GM12878 (cell line): ENCODE measurements around the gene UQCRQ. TPM values are rescaled to one million over a fixed set of nuclear protein-coding genes. Genes with fewer than 3 reads are reported as not detected.

Experiments used
- ATAC-seq: fragments of 200-7000 bp; cut with Tn5 transposase; 3 replicates; pipeline ENCODE4 v1.9.1; 2020; ENCODE audit warnings: mild to moderate bottlenecking, moderate library complexity
- BruUV-seq: library from RNA; stranded (reverse); fragments of 400-500 nt; replicated peaks from 2 replicates; lab custom pipeline; 2021; lab: Mats Ljungman, UMichigan
- CTCF ChIA-PET: fragments of 300-600 bp; sonication (Branson Sonifier 250); formaldehyde crosslinking; extraction: SDS; loops from one replicate; lab custom pipeline; 2021; ENCODE audit warnings: inconsistent platforms; lab: Yijun Ruan, JAX
- POLR2A ChIA-PET: fragments of 350-600 bp; formaldehyde crosslinking; extraction: SDS; loops from one replicate; lab custom pipeline; 2021; ENCODE audit warnings: inconsistent platforms; lab: Charles Lee
- RAD21 ChIA-PET: fragments of 300-600 bp; sonication (Branson Sonifier 250); formaldehyde crosslinking; loops from one replicate; lab custom pipeline; 2023; ENCODE audit warnings: antibody characterized with exemption; ENCODE audit not compliant: unreplicated experiment; lab: Charles Lee
- SMC1A ChIA-PET: fragments of 300-600 bp; sonication (Branson Sonifier 250); formaldehyde crosslinking; loops from one replicate; lab custom pipeline; 2023; ENCODE audit not compliant: unreplicated experiment, uncharacterized antibody; lab: Charles Lee
- DNase-seq: peaks from one replicate; pipeline ENCODE4 v3.0.0-alpha.2; 2011; ENCODE audit warnings: low read depth, low spot score
- FAIRE-seq: peaks from 3 replicates; lab custom pipeline; 2011; peaks lifted over from hg19 to GRCh38; lab: Jason Lieb, UNC
- H2AFZ ChIP-seq: 2 replicates; pipeline ENCODE4 v1.6.0; 2011; ENCODE audit warnings: low read depth, low read length, control low read depth; ENCODE audit not compliant: control insufficient read depth
- H3K27ac ChIP-seq: 2 replicates; pipeline ENCODE4 v1.5.1; 2011; ENCODE audit warnings: control low read depth; ENCODE audit not compliant: control insufficient read depth, insufficient read depth
- H3K27me3 ChIP-seq, 2 experiments: replicated peaks in 1 of 2; 2 replicates each; pipeline versions ENCODE4 v1.6.0 to v1.6.1; 2011; ENCODE audit warnings: low read length in 1 of 2; ENCODE audit not compliant: control insufficient read depth in 2 of 2, insufficient read depth in 2 of 2
- H3K36me3 ChIP-seq, 2 experiments: 2 replicates each; pipeline ENCODE4 v1.5.1; 2011; ENCODE audit warnings: low read length in 1 of 2; ENCODE audit not compliant: control insufficient read depth in 2 of 2, insufficient read depth in 2 of 2
- H3K4me1 ChIP-seq: 2 replicates; pipeline ENCODE4 v1.6.1; 2011; ENCODE audit warnings: mild to moderate bottlenecking, low read length, moderate library complexity, mixed read lengths; ENCODE audit not compliant: control insufficient read depth, insufficient read depth
- H3K4me2 ChIP-seq: 2 replicates; pipeline ENCODE4 v1.6.0; 2011; ENCODE audit warnings: control low read depth; ENCODE audit not compliant: control insufficient read depth, insufficient read depth
- H3K4me3 ChIP-seq: fragments of 200-600 bp; sonication (generic); 2 replicates; pipeline ENCODE4 v1.5.1; 2016
- H3K79me2 ChIP-seq: 2 replicates; pipeline ENCODE4 v1.6.0; 2011; ENCODE audit warnings: low read length; ENCODE audit not compliant: control insufficient read depth, insufficient read depth
- H3K9ac ChIP-seq: 2 replicates; pipeline ENCODE4 v1.8.0; 2011; ENCODE audit warnings: low read length, control low read depth, mixed read lengths; ENCODE audit not compliant: control insufficient read depth, insufficient read depth
- H3K9me3 ChIP-seq: replicated peaks from 3 replicates; pipeline ENCODE4 v1.5.1; 2011; ENCODE audit warnings: mild to moderate bottlenecking, low read length; ENCODE audit not compliant: control insufficient read depth, insufficient read depth
- H4K20me1 ChIP-seq: 2 replicates; pipeline ENCODE4 v1.6.0; 2011; ENCODE audit not compliant: control insufficient read depth, insufficient read depth
- BCLAF1 ChIP-seq: fragments of 450-650 bp; IDR thresholded peaks from 2 replicates; pipeline ENCODE4 v1.6.1; 2017; ENCODE audit warnings: antibody characterized with exemption, mild to moderate bottlenecking, moderate library complexity
- DPF2 ChIP-seq: fragments of 450-650 bp; IDR thresholded peaks from 2 replicates; pipeline ENCODE4 v1.6.1; 2017; ENCODE audit warnings: mild to moderate bottlenecking
- E4F1 ChIP-seq: fragments of 450-650 bp; IDR thresholded peaks from 2 replicates; pipeline ENCODE4 v1.6.1; 2018; ENCODE audit warnings: borderline replicate concordance, mild to moderate bottlenecking; ENCODE audit not compliant: partially characterized antibody
- EP300 ChIP-seq, 2 experiments: fragments of 150-350 bp in 1 of 2; IDR thresholded peaks; 2 replicates each; pipeline ENCODE4 v1.6.1; 2011 to 2012; ENCODE audit warnings: low read depth in 2 of 2, low read length in 2 of 2, borderline replicate concordance in 1 of 2, improper control_type of control experiment in 1 of 2, inconsistent platforms in 1 of 2; ENCODE audit not compliant: control insufficient read depth in 1 of 2
- ETV6 ChIP-seq, 2 experiments: fragments of 450-650 bp in 1 of 2; IDR thresholded peaks in 1 of 2; conservative IDR thresholded peaks in 1 of 2; 2 replicates each; pipeline ENCODE4 v1.6.1; 2014; ENCODE audit warnings: antibody characterized with exemption in 1 of 2, borderline replicate concordance in 1 of 2, low read depth in 1 of 2, mild to moderate bottlenecking in 1 of 2, moderate library complexity in 1 of 2
- HDGF ChIP-seq: fragments of 450-650 bp; IDR thresholded peaks from 2 replicates; pipeline ENCODE4 v1.6.1; 2016; ENCODE audit warnings: antibody characterized with exemption
- IKZF1 ChIP-seq: fragments of 450-650 bp; conservative IDR thresholded peaks from 2 replicates; pipeline ENCODE4 v1.6.1; 2017; ENCODE audit warnings: antibody characterized with exemption, mild to moderate bottlenecking
- MEF2A ChIP-seq: IDR thresholded peaks from 2 replicates; pipeline ENCODE4 v1.6.1; 2011; ENCODE audit warnings: low read depth, mild to moderate bottlenecking, low read length, moderate library complexity; ENCODE audit not compliant: insufficient read depth
- MLLT1 ChIP-seq: fragments of 450-650 bp; IDR thresholded peaks from 2 replicates; pipeline ENCODE4 v1.6.1; 2016; ENCODE audit warnings: mild to moderate bottlenecking
- NFYB ChIP-seq: IDR thresholded peaks from 2 replicates; pipeline ENCODE4 v1.6.1; 2011; ENCODE audit warnings: low read depth, mild to moderate bottlenecking, low read length, improper control_type of control experiment, moderate library complexity; ENCODE audit not compliant: insufficient read depth
- RAD51 ChIP-seq: fragments of 450-650 bp; IDR thresholded peaks from 2 replicates; pipeline ENCODE4 v1.6.1; 2016; ENCODE audit warnings: moderate library complexity, mild to moderate bottlenecking, inconsistent platforms
- STAT3 ChIP-seq: IDR thresholded peaks from 2 replicates; pipeline ENCODE4 v1.6.1; 2011; ENCODE audit warnings: low read depth, low read length, improper control_type of control experiment
- SUZ12 ChIP-seq: fragments of 200-600 bp; sonication (generic); IDR thresholded peaks from one replicate; pipeline ENCODE4 v1.6.1; 2018; ENCODE audit warnings: antibody characterized with exemption, mild to moderate bottlenecking; ENCODE audit not compliant: unreplicated experiment
- TCF3 ChIP-seq: IDR thresholded peaks from 2 replicates; pipeline ENCODE4 v1.6.1; 2012; ENCODE audit warnings: low read depth, mild to moderate bottlenecking, low read length, borderline replicate concordance; ENCODE audit not compliant: insufficient read depth
- ZNF384 ChIP-seq: IDR thresholded peaks from 2 replicates; pipeline ENCODE4 v1.6.1; 2012; ENCODE audit warnings: low read depth, mild to moderate bottlenecking, low read length, improper control_type of control experiment, borderline replicate concordance
- ZNF622 ChIP-seq: fragments of 450-650 bp; IDR thresholded peaks from 2 replicates; pipeline ENCODE4 v1.6.1; 2017; ENCODE audit warnings: mild to moderate bottlenecking, inconsistent platforms
- ZSCAN29 ChIP-seq: fragments of 450-650 bp; IDR thresholded peaks from 2 replicates; pipeline ENCODE4 v1.6.1; 2017; ENCODE audit warnings: mild to moderate bottlenecking, moderate library complexity
- WGBS: methylation state at CpG from one replicate; pipeline ENCODE4 v1.1.6; 2016; ENCODE audit warnings: low lambda C conversion rate; ENCODE audit not compliant: insufficient replicate concordance, insufficient coverage; ENCODE audit errors: missing lambda C conversion rate; 5-methylcytosine and 5-hydroxymethylcytosine counted together
- in situ Hi-C: fragments of 300-500 bp; cut with MboI; formaldehyde crosslinking; loops from 9 replicates; pipeline ENCODE4 v1.14.3; 2018; ENCODE audit warnings: mixed read lengths
- intact Hi-C: fragments of 100-400 bp; cut with micrococcal nuclease; formaldehyde crosslinking; loops from one replicate; pipeline ENCODE4 v1.14.2; 2022; ENCODE audit not compliant: unreplicated experiment
- polyA plus RNA-seq, 11 experiments: library from polyadenylated mRNA; depleted of rRNA in 4 of 11; unstranded in 6 of 11; stranded (reverse) in 5 of 11; fragments of >200 nt; fragmentation: Nextera tagmentation in 4 of 11; fragmentation: Illumina TruSeq in 1 of 11; extraction: Ambion mirVana in 4 of 11; extraction: Trizol in 1 of 11; gene quantifications; 1 replicate in 1 of 11; 2 replicates in 10 of 11; pipeline versions ENCODE4 v1.2.1 to v1.2.3, GENCODE V29; 2011 to 2016; ENCODE audit warnings: inconsistent platforms in 2 of 11, missing spikeins in 2 of 11, low read depth in 1 of 11
- total RNA-seq, 4 experiments: library from RNA; depleted of rRNA in 3 of 4; stranded (reverse); fragments of >200 nt in 3 of 4; fragmentation: Illumina TruSeq in 1 of 4; extraction: Trizol in 1 of 4; gene quantifications; 2 replicates each; pipeline versions ENCODE4 v1.2.1 to v1.2.3, GENCODE V29; 2013 to 2021

The UQCRQ gene
- total and polyA plus RNA-seq, 10 of the 15 experiments (the other 5 are each of a cell fraction or from before 2014, with no cell fraction given), result 121 to 1,579 (median 408) TPM

- Histone ChIP-seq H4K20me1 (no peaks in the 10 kb centered on the region), H3K27me3 (no peaks in the 10 kb centered on the region), H3K27ac (no peak overlapping the region), H3K4me1 (no peaks in the 10 kb centered on the region), H3K36me3 (no peaks in the 10 kb centered on the region), H3K9ac (no peak overlapping the region), H3K79me2 (no peaks in the 10 kb centered on the region), H3K4me2 (no peak overlapping the region), H3K4me3 (no peak overlapping the region), H2AFZ (no peak overlapping the region), H3K9me3 (no peaks in the 10 kb centered on the region)
- intact Hi-C loops (no loop called here), in situ Hi-C loops (no loop called here)
- CTCF ChIA-PET, result interaction anchor here (0.7 kb wide), 1 partner anchor 1567 kb away, joined by 3 read pairs; no protein-coding TSS in a partner anchor
- no peak for DNase-seq
- no peak for ATAC-seq
- BruUV-seq, result no TSS peak
- SMC1A ChIA-PET, result interaction anchor here (1.0 kb wide), 1 partner anchor 202 kb away, joined by 4 read pairs; no protein-coding TSS in a partner anchor
- RAD21 ChIA-PET, result interaction anchor here (1.5 kb wide), 1 partner anchor 22 kb away, joined by 3 read pairs; no protein-coding TSS in a partner anchor
- POLR2A ChIA-PET, result interaction anchor here (0.6 kb wide), 1 partner anchor 263 kb away, joined by 3 read pairs; no protein-coding TSS in a partner anchor
- WGBS, result 79% methylated on average over 4 of the region's 4 CpGs
- no peak for FAIRE-seq
- no peak for TF ChIP-seq EP300 (IDR thresholded peaks at IDR 0.05; ENCODE audit: borderline replicate concordance in 1 of 2, control insufficient read depth in 1 of 2, low read depth in 2 of 2, low read length in 2 of 2)
- TF ChIP-seq MEF2A, result no peak
- no peak for TF ChIP-seq MLLT1
- no peak for TF ChIP-seq STAT3
- TF ChIP-seq ZNF622, result no peak
- TF ChIP-seq ETV6 (conservative IDR thresholded peaks at IDR 0.05 in 1 of 2, IDR thresholded peaks at IDR 0.05 in 1 of 2; ENCODE audit: borderline replicate concordance in 1 of 2, low read depth in 1 of 2), result no peak
- no peak for TF ChIP-seq NFYB
- no peak for TF ChIP-seq ZSCAN29
- no peak for TF ChIP-seq IKZF1
- TF ChIP-seq ZNF384, result no peak
- no peak for TF ChIP-seq SUZ12
- TF ChIP-seq HDGF, result no peak
- no peak for TF ChIP-seq BCLAF1
- TF ChIP-seq DPF2, result no peak
- no peak for TF ChIP-seq TCF3
- no peak for TF ChIP-seq E4F1
- no peak for TF ChIP-seq RAD51
Observed at GRCh38 chr5:132841305-132841704, 25.1 kb upstream of the UQCRQ start.
